Prostate gland (tissue), 2 donors: ENCODE data around the gene SASS6.

ENCODE experiments used
- CTCF ChIP-seq, 4 experiments: fragments of 200-600 bp in 2 of 4; fragments of 450-650 bp in 2 of 4; sonication (generic) in 2 of 4; IDR thresholded peaks; 1 replicate in 3 of 4; 2 replicates in 1 of 4; pipeline ENCODE4 v1.5.1; 2016 to 2019; ENCODE audit warnings: antibody characterized with exemption in 4 of 4, mild to moderate bottlenecking in 2 of 4, moderate library complexity in 2 of 4
- POLR2A ChIP-seq: fragments of 450-650 bp; IDR thresholded peaks from one replicate; pipeline ENCODE4 v1.6.1; 2016; ENCODE audit warnings: antibody characterized with exemption, mild to moderate bottlenecking
- POLR2AphosphoS5 ChIP-seq: sonication (generic); formaldehyde crosslinking; IDR thresholded peaks from one replicate; pipeline ENCODE4 v1.6.1; 2017; ENCODE audit warnings: antibody characterized with exemption

- TF ChIP-seq CTCF (IDR thresholded peaks at IDR 0.05), result no peak
- no peak for TF ChIP-seq POLR2A
- TF ChIP-seq POLR2AphosphoS5, result no peak
Observed at GRCh38 chr1:100100202-100100601, 32.5 kb downstream of the SASS6 start.
